HFFc6 (cell line): Measurements from ENCODE around the gene COL28A1. TPM values are rescaled to one million over a fixed set of nuclear protein-coding genes. Genes with fewer than 3 reads are reported as not detected.

ENCODE experiments used
- DNase-seq: peaks from one replicate; pipeline ENCODE4 v3.0.0-alpha.2; 2018
- H3K27ac Mint-ChIP-seq: 2 replicates; pipeline ENCODE4 v1.8.0; 2020; ENCODE audit warnings: mild to moderate bottlenecking, mixed read lengths
- H3K27me3 Mint-ChIP-seq: 2 replicates; pipeline ENCODE4 v1.8.0; 2021; ENCODE audit warnings: mild to moderate bottlenecking, moderate library complexity, mixed read lengths; ENCODE audit not compliant: insufficient read depth
- H3K36me3 Mint-ChIP-seq: 2 replicates; pipeline ENCODE4 v1.8.0; 2021; ENCODE audit warnings: low read depth, mixed read lengths
- H3K4me1 Mint-ChIP-seq: 2 replicates; pipeline ENCODE4 v1.8.0; 2020; ENCODE audit warnings: low read depth, mixed read lengths
- H3K4me3 Mint-ChIP-seq: 2 replicates; pipeline ENCODE4 v1.8.0; 2020; ENCODE audit warnings: mild to moderate bottlenecking, moderate library complexity, mixed read lengths
- H3K9me3 Mint-ChIP-seq: 2 replicates; pipeline ENCODE4 v1.8.0; 2020; ENCODE audit warnings: mild to moderate bottlenecking, mixed read lengths
- CTCF ChIP-seq: fragments of 200-600 bp; sonication (generic); IDR thresholded peaks from 2 replicates; pipeline ENCODE4 v1.5.0; 2021; ENCODE audit warnings: antibody characterized with exemption, mild to moderate bottlenecking
- long read RNA-seq: library from polyadenylated mRNA; unstranded; transcript quantifications from one replicate; pipeline ENCODE4 v2.0.0, GENCODE V29; 2019
- total RNA-seq, 6 experiments: library from RNA; stranded (reverse); fragmentation: NEBNext Ultra II Directional; extraction: Animal tissue kit (Norgen Biotek cat#: 25700); gene quantifications; 2 replicates in 1 of 6; 3 replicates in 5 of 6; pipeline ENCODE4 v1.2.3, GENCODE V29; 2021

Gene COL28A1
- total RNA-seq = under 1 TPM in 2 of 6 experiments, not detected in 4; 0.07 to 0.14 TPM
- long read RNA-seq = 0 reads

GRCh38 chr7:7535691-7536090 lies at the start of gene COL28A1:
COL28A1 (minus strand) TSS chr7:7535873; CDS start chr7:7532875, 2,998 bp downstream.
- no peak for TF ChIP-seq CTCF
- no peaks in the 10 kb centered on the region for H3K27me3 Mint-ChIP-seq
- H3K36me3 Mint-ChIP-seq = no peaks in the 10 kb centered on the region
- H3K27ac Mint-ChIP-seq = no peak within 1 kb of the TSS
- no peak for DNase-seq
- H3K4me3 Mint-ChIP-seq = no peak within 1 kb of the TSS
- H3K4me1 Mint-ChIP-seq = peaks cover 16% of the 10 kb centered on the region
- H3K9me3 Mint-ChIP-seq = no peaks in the 10 kb centered on the region

DNA sequence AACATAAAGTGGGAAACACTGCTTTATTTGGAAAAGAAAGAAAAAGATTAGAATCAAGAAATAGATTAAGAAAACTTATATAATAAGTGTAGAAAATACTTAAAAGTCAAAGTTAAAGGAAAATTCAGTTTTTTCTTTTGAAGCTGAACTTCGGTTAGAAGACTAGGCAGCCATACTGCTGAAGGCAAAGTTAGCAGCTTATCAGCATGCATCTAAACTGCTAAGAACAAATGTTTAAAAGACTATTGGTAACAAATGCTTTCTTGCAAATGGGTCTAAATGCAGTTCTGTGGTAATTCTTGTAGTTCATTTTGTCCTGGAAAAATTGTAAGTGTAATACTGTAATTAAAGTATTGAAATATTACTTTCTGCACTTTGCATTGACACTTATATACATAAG lies 49.0 kb upstream of the COL28A1 start:
- Mint-ChIP-seq H3K27me3 (no peaks in the 10 kb centered on the region), H3K9me3 (no peaks in the 10 kb centered on the region), H3K4me1 (no peaks in the 10 kb centered on the region), H3K36me3 (no peaks in the 10 kb centered on the region), H3K4me3 (no peak overlapping the region), H3K27ac (no peak overlapping the region)
- no peak for DNase-seq
- no peak for TF ChIP-seq CTCF

- H3K4me3 Mint-ChIP-seq = no peak overlapping the region
- no peak for DNase-seq
- H3K27me3 Mint-ChIP-seq = no peaks in the 10 kb centered on the region
- no peaks in the 10 kb centered on the region for H3K36me3 Mint-ChIP-seq
- H3K27ac Mint-ChIP-seq = no peak overlapping the region
- no peaks in the 10 kb centered on the region for H3K4me1 Mint-ChIP-seq
- TF ChIP-seq CTCF = no peak
- H3K9me3 Mint-ChIP-seq = no peaks in the 10 kb centered on the region
Observed at GRCh38 chr7:7583731-7584130, 48.1 kb upstream of the COL28A1 start.

GRCh38 chr7:7582596-7582995 lies 46.9 kb upstream of the COL28A1 start:
- DNase-seq = no peak
- Mint-ChIP-seq H3K36me3 (no peaks in the 10 kb centered on the region), H3K4me1 (no peaks in the 10 kb centered on the region), H3K4me3 (no peak overlapping the region), H3K27me3 (no peaks in the 10 kb centered on the region), H3K27ac (no peak overlapping the region), H3K9me3 (no peaks in the 10 kb centered on the region)
- TF ChIP-seq CTCF = no peak

GRCh38 chr7:7581531-7582179 lies 46.0 kb upstream of the COL28A1 start:
- no peak for DNase-seq
- no peak for TF ChIP-seq CTCF
- Mint-ChIP-seq H3K4me1 (no peaks in the 10 kb centered on the region), H3K27me3 (no peaks in the 10 kb centered on the region), H3K9me3 (no peaks in the 10 kb centered on the region), H3K4me3 (no peak overlapping the region), H3K27ac (no peak overlapping the region), H3K36me3 (no peaks in the 10 kb centered on the region)
